GM19238 (cell line): ENCODE data around the gene ITM2B.
"Not testable (repeated sequence)": the region's sequence is repeated elsewhere in the genome, so short reads cannot be mapped to it uniquely, and the experiment has no call there.

Experiments used
- DNase-seq: peaks from one replicate; pipeline ENCODE4 v3.0.0; 2011; ENCODE audit warnings: low spot score; ENCODE audit not compliant: insufficient read length

The ITM2B gene

GRCh38 chr13:48224701-48225100 is 8.3 kb upstream of the ITM2B start:
- no peak for DNase-seq

DNA sequence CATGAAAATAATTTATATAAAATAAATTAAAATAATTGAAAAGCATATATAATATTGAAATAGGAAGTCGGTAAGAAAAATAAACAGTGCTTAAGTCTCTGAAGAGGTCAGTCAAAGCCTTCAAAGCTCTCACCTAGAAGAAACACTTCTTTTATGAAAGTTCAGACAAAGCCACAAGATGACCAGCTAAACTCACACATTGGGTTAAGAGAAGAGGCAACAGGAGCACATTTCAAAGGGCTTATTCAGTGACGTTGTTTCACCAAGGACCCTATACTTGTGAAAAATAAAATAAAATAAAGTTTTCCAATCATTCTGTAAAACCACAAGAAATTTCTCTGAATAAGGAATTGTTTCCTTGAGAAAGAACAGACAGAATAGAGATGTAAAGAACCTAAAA is 2.5 kb upstream of the ITM2B start:
- no peak for DNase-seq

GRCh38 chr13:48231080-48231479 is 1.9 kb upstream of the ITM2B start:
- no peak for DNase-seq

DNA sequence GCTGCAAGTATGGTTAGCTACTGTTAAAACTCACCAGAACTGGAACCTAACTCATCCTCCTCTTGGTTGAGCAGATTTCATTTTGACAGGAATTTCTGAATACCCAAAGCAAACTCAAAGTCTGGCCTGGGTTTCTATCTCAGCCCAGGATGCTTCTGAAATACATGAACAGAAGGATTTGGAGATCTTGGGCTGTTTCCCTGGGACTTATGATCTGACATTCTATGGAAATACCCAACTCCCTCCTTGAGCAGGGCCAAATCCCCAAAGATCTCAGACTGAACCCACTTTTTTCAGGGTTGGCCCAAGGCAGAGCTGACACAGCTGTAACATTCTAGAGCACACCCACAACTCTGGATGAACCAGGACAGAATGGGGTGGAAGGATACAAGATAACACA is 1.1 kb upstream of the ITM2B start:
- no peak for DNase-seq

- no peak for DNase-seq
Observed at GRCh38 chr13:48232420-48233045, 473 bp upstream of the ITM2B start.

- DNase-seq: no peak
Observed at GRCh38 chr13:48233889-48234488, 983 bp downstream of the ITM2B start.

DNA sequence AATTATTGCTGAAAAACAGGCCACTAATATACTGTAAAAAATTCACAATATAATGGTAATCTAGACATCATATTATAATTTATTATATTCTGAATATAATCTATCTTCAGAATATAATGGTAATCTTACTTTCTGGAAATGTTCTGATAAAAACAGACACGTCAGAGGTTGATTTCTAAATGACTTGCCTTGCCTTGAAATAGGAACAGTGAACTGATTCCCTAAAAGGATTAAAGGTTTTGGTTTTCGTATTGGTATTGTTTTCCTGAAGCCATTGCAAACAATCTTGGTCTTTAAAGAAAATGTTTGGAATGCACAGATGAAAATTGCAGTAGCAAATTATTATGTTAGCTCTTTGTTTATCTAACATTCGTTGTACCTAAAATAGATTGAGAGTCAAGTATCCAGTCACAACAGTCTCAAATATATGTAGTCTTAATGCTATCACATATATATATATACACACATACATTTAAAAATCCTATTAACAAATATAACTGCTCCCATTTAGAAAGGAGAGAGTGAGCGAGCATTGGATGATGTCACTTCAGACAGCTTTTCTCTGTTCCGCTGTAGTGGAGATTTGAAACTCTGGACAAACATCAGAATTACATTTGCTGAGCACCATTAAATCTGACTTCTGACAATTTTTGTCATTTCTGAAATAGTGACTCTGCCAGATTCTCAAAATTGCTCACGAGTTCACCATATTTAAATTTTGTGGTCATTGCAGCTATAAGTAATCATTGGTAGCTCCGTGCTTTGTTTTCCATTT is 1.7 kb downstream of the ITM2B start:
- no peak for DNase-seq

GRCh38 chr13:48235341-48236135 is 2.5 kb downstream of the ITM2B start:
- no peak for DNase-seq

- DNase-seq: no peak
Observed at GRCh38 chr13:48236528-48237353, 3.7 kb downstream of the ITM2B start.

GRCh38 chr13:48239369-48239768 is 6.4 kb downstream of the ITM2B start:
- not testable (repeated sequence) for DNase-seq

DNA sequence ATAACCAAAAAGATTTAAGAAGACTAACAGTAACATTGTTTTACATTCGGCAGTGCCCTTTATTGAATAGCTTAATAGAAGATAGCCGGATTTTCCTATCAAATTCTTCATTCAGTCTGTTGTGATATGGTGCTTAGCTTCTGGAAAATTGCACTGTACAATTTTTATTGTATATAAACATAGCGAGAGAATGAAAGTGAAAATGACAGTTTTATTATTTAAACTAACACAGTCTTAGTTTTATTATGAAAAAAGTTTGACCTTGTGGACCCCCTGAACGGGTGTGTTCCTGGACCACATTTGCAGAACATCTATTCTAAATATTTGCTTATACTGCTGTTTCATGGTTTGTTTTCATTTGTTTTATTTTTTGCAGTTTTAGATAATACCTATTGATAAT is 8.6 kb downstream of the ITM2B start:
- no peak for DNase-seq

- DNase-seq: no peak
Observed at GRCh38 chr13:48242677-48243076, 9.7 kb downstream of the ITM2B start.

DNA sequence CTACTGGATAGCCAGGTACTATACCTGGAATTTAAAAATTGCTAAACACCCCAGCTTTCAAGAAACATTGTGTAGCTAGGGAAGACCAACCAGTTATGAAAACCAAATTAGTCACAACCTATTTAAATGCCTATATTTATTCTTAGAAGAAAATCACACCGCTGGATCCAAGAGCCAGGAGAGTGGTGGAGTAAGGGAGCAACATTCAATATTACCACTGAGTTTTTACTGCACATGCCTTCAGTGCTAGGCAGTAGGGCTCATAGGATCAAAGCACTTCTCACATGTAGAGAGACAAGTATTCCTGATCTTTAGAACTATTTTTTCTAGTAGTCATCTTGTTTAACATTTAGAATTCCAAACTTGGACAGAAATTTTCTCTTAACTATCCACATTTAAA is 11.2 kb downstream of the ITM2B start:
- DNase-seq: no peak

GRCh38 chr13:48246102-48246501 is 13.1 kb downstream of the ITM2B start:
- no peak for DNase-seq

DNA sequence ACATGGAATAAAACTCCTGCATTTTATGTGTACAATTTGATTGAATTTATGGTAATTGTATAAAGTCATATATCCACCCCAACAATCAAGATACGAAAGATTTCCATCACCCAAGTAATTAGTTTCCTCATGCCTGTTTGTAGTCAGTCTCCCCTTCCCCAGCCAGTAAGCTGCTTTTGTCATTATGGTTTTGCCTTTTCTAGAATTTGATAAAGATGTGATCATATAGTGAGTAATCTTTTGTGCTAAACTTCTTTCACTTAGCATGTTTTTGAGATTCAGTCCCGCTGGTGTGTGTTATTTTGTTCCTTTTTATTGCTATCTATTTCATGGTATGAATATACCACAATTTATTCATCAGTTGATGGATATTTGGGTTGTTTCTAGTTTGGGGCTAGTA is 16.0 kb downstream of the ITM2B start:
- DNase-seq: no peak

DNA sequence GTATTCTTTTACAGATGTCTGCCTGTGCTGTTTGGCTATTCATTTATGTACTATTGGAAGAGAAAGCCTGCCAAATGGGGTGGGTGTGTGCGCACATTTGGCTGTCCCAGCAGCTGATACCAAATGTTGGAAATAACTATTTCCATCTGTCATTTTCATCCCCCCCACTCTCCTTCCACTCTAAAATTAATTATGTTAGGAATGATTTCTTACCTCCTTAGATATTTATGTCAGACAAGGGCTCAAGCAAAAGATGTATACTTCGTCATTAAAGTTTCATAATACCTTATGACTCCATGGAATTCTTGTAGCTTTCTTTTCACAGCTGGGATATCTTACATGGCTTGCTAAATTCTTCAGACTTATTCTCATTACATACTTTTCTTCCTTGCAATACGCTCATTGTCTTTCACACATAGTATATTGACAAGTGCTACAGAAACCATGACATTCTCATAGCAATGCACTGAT is 18.6 kb downstream of the ITM2B start:
- no peak for DNase-seq

- DNase-seq: no peak
Observed at GRCh38 chr13:48252176-48252575, 19.2 kb downstream of the ITM2B start.

DNA sequence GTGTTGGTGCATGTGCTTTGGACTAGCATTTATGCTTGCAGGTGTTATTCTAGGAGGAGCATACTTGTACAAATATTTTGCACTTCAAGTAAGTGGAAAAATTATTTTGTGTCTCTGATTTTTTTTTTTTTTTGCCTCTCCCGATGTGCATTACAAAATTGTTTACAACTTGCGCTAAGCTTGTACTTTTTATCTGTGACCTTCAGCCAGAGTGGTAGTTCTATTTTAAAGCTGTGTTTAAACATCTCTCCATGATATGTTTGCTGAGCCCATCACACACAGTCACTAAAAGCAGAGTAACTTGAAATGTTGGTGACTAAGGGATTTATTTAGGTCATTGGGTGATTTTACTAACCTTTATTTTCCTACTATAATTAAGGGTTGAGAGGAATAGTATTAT is 20.8 kb downstream of the ITM2B start:
- DNase-seq: no peak

- no peak for DNase-seq
Observed at GRCh38 chr13:48255090-48255489, 22.1 kb downstream of the ITM2B start.

GRCh38 chr13:48255954-48256353 is 22.9 kb downstream of the ITM2B start:
- no peak for DNase-seq

DNA sequence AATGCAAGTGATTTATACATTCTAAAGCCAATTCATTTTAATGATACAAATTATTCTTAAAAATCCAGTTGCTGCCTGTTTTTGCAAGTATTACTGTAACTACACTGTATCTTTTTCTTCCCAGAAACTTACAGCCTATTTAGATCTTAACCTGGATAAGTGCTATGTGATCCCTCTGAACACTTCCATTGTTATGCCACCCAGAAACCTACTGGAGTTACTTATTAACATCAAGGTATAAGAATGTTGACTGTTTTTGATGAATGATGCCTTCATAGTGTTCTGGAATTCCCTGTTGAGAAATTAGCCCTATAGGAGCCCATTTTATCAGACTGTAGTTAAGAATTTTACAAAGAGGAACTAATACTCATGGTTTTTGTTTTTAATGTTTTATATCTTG is 25.0 kb downstream of the ITM2B start:
- no peak for DNase-seq
